NCI-H524 (cell line): ENCODE results near the gene C1orf167.

Experiments
- DNase-seq, 2 experiments: peaks; one replicate each; lab custom pipeline; 2025; lab: John Stamatoyannopoulos, UW

C1orf167 gene

DNA sequence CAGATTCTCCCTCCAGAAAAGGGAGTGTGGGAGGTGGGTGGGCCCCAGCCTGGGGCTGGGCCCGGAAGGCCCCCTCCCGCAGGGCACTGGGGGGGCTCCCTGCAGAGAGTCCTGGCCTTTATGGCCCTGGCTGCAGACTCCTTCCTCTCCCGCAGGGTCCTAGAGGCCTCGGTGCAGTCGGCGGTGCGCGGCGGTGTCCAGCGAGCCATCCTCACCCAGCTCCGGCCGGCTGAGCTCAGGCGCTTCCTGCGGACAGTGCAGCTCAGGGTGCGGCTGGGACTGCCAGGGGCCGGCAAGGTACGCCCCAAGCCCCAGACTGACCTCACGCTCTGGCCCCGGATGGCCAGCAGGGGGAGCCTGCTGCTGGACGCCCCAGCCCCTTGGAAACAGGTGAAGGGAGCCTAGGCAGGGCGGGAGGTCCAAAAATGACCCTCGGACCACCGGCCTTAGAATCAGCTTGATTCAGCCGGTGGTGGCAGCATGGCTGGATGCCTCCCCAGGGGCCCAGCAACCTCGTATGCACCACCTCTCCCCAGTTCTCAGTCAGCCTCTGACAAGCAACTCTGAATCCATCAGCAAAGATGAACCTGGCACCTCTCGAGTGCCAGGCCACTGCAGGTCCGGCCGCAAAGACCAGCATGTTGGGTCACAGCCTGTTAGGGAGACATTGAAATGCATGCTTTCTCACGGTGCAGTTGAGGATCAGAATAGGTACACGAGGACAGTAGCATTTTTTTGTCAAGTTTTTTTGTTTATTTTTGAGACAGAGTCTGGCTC is 23.2 kb downstream of the C1orf167 start:
- peak in 1 of 2 experiments; percentile 17 for DNase-seq

DNA sequence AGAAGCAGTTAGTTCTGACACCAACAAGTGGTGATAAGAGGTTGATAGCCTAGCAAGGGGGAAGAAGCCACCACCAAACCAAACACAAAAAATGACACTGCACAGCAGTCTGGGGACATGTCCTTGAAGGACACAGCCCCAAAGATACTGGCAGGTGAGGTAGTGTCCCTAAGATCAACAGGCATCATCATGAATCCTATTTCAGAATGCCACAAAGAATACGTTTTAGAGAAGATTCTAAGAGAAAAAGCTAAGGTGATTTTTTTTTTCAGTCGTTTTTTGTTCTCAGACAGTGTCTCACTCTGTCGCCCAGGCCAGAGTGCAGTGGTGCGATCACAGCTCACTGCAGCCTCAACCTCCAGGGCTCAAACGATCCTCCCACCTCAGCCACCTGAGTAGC is 24.2 kb downstream of the C1orf167 start:
- DNase-seq, result no peak

DNA sequence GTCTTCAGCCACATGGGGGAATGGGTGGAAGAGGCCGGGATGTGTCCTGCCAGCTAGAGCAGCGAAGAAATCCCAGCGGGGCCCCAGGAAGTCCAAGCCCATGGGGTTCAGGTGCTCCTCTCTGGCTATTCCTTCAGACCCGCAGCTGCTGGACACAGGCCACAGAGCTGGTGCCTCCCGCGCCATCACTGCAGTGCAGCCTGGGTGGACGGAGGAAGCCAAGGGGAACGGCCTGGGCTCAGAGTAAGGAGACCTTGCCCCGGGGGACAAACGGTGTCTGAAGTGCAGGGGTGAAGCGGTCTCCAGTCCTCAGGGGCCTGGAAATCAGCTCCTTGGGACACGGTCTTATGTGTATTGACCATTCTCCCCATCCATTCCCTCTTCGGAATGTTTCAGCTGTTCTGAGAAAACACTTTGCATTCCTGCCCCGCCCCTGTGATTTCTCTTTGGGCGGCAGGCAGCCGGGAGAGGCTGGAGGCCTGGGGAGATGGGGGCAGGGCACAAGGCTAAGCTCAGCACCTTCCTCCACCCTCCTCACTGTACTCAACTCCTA is 25.3 kb downstream of the C1orf167 start:
- DNase-seq, result no peak

DNA sequence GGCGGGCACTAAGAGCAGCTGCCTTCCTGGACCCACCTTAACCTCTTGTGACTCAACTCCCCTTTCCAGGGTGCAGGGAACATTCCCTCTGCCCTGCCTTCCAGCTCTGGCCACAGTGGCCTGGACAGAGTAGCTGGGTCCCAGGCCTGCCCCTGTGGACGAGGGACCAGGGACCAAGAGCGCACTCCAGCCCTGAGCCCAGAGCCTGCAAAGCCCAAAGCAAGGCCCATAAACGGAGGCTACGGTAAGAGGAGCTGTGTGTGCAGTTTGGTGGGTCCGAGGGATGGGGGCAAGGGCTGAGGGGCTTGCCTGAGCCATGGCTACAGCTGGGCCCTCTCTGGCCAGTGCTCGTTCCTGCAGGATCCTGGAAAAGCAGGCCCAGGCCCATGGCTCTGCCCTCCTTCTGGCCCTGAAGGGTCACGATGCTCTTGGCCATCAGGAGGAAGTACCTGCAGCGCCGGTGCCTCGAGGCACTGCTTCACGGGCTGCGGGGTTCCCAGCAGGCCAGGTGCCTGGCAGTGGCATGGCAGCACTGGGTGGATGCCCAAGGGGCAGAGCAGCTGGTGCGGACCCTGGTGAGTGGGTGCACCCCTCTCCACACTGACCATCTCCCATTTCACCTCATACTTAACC is 25.9 kb downstream of the C1orf167 start:
- DNase-seq, result no peak

DNA sequence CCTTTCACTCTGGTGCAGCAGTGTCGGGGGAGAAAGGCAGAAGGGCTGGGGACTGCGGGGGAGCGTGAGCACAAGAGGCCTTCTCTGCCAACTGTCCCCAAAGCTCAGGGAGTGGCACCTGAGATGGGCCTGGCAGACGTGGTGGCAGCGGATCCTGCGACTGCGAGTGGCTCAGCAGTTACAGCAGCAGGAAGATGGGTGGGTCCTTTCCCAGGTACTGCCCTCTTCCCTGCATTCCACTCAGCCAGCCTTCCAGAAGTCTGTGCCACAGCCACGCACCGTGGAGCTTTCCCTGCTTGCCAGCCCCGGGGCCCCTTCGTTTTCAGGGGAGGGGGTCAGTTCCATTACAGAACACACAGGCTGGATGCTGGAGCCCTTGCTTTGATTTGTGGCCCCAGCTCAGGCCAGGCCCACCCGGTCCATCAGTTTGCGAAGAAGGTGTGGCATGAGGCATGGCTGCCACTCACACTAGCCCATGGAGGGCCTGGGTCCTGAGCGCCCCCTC is 26.6 kb downstream of the C1orf167 start:
- DNase-seq, result no peak

DNA sequence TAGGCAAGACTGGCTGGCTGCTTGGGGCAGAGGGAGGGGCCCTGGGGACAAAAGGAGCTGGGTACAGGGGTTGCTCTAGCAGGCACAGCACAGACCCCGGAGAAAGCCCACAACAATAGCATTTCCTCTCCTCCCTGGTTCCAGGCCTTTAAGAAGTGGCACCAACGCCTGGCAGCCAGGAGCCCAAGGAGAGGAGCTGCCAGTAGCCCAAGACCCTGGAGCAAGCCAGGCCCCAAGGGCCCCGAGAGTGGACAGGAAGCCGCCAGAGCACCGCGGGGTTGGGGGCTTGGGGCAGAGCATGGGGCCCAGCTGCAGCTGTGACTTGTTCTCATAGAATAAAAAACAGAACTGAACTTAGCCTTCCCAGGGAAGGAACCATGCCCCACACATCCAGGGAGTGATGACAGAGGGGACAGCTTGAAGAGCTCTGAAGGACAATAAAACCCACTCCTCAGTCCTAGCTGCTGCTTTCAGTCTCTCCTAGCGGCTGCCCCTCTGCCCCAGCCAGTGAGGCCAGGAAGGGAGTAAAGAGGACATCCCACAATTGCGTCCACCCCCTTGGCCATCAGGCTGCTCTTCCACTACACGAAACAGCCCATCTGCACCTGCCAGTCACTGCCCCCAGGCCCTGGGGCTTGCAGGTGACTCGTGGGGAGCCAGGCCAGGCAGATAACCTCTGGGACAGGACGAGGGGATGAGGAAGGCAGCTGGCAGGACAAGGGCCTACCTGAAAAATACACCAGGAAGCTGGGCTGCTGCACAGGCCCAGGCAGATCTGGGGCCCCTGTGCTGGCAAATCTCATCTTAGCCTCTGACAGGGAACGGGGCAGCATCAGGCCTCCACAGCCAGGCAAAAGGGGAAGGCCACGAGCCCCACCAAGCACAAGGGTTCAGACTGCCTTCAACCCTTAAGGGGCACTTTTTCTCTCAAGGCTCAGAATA is 27.4 kb downstream of the C1orf167 start:
- DNase-seq, result no peak

DNA sequence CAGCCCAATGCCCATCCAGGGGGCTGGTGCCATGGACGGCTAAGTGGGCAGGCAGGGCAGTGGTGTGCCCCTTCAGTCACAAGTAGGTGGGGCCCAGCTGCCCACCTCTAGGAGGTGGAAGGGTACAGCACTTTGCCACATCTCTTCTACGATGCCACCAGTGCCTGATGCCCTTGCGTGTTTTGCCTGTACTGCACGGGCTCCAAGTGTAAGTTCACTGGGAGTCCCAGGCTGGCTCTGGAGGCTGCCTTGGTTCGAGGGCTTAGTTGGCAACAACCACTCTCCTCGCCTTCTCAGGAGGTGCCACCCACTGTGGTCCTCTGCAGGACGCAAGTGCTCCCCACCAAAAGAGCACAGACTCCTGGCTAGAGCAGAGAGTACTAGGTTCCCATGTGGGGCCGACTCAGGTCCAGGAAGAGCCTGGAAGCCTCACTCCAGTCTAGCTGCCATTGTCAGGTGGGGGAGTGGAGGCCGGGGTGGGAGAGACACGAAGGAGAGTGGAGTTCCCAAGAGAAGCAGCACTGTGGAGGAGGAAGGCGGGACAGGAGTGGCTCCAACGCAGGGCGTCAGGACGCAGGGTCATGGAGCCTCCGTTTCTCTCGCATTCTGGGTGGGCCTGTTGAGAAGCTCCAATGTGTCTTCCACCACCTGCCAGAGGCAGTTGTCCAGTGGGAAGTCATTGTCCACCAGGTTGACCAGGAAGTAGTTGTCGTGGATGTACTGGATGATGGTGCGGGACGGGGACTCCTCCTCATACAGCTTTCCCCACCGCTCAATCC is 28.3 kb downstream of the C1orf167 start:
- no peak for DNase-seq

DNA sequence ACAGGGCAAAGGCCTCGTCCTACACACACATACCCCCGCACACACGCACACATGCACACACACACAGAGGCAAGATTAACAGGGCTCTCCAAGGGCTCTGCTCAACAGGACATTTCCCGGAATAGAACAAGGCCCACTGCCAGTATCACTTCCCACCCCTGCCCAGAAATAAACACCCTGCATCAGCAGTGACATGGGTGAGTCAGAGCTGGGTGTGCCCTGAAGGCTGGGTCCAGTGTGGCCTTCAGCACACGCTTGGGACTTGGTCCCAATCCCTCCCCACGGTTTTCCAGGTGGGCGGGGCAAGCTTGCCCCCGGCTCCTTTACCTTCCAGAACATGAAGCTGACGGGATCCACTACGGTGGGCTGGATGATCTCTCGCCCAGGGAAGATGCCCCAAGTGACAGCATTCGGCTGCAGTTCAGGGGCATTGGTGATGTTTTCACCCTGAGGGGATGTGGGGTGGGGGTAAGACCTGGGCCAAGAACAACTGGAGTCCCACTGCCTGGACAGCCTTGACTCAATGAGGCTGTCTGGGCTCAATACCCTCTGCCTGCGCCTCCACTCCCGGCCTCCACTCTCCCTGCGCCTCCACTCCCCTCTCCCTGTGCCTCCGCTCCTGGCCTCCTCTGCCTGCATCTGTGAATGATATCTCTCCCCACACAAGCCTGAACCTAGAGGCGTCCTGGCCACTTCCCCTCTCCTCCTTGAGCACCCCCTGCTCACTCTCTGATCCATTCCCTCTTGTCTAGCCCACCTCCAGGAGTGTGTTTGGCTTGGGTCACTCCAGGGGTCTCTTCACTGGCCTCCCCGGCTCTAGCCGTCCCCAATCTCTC is 29.1 kb downstream of the C1orf167 start:
- no peak for DNase-seq

DNA sequence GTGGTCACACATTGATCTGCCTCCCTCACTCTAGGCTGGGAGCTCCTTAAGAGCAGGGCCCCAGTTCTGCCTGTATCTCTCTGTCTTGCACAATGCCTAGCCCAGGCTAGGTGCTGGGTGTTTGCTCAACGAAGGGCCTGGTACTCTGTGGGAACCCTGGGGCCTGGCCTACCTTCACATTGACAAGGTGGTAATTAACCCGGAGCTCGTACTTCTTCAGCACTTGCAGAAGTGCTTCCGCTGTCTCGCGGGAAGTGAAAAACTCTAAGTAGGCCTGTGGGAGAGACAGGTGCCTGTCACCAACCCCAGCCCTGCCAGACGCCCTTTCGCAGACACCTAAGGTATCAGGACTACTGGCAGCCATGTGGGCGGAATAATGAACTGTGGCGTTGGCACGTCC is 30.1 kb downstream of the C1orf167 start:
- no peak for DNase-seq

DNA sequence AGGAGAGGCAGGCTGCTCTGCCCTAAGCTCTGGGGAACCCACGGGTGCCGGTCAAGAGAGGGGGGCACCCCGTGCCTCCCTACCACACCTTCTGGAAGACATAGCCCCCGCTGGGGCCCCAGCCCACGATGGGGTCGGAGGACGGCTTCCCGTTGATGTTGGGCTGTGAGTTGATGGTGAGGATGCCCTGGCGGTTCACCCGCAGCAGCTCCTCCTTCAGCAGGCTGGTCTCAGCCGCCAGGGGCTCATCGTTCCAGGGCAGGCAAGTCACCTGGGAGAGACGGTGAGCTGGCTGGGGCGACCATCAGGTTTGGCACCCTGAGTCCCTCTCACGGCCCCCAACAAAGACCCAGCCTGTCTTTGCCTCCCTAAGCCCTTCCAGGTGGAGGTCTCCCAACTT is 31.8 kb downstream of the C1orf167 start:
- DNase-seq, result no peak

DNA sequence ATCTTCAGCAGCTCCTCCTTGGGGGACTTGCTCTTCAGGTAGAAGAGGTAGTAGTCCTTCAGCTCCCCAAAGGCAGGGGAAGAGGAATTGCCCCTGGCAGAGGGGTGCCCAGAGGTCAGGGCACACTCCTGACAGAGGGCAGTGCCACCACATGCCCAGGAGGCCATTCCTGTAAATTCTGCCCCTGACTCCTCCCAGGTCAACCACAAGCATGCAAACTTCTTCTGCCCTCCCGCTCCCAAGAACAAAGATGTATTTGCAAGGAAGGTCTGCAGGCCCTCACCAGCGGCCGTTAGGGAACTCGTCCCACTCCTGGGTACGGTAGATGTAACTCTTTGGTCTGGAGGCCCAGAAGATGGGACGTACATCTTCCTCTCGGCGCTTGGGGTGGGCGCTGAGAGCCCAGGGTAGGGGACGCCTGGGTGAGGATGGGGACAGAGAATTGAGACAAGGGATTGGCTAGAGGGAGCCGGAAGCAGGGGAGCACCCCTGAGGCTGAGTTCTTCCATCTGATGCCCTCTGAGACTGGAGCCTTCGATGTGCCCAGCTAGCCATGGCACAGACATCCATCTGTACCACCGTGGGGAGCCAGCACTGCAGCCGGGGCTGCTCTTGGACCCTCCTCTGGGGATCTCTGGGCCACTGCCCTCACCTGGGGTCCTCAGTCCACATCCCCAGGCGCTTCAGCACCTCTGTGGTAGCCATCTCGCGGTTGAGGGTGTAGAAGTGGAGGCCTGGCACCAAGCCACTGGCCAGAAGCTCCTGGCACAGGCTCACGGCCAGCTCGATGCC is 32.6 kb downstream of the C1orf167 start:
- no peak for DNase-seq

DNA sequence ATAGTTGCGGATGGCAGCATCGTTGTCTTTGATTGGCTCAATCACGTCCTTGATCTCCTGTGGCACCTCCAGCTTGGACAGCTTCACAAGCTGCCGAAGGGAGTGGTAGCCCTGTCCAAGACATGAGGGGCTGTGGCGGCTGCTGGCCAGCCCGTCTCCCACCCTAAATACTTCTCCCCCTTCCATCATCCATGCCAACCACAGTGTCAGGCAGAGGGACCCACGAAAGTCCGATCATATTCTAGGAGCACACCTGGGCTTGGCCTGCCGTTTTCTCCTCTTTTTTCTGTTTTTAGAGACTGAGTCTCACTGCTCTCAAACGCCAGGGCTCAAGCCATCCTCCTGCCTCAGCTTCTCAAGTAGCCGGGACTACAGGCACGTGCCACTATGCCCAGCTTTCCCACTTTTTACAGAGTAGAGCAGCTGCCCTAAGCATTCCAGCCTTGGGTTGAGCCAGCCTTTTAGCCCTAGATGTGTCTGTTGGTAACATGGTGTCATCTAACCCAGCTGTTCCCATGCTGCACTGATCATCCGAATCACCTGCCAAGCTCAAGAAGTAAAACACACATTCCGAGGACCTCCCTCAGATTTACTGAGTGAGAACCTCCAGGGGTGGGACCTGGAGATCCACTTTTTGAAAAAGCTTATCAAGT is 33.4 kb downstream of the C1orf167 start:
- no peak for DNase-seq

DNA sequence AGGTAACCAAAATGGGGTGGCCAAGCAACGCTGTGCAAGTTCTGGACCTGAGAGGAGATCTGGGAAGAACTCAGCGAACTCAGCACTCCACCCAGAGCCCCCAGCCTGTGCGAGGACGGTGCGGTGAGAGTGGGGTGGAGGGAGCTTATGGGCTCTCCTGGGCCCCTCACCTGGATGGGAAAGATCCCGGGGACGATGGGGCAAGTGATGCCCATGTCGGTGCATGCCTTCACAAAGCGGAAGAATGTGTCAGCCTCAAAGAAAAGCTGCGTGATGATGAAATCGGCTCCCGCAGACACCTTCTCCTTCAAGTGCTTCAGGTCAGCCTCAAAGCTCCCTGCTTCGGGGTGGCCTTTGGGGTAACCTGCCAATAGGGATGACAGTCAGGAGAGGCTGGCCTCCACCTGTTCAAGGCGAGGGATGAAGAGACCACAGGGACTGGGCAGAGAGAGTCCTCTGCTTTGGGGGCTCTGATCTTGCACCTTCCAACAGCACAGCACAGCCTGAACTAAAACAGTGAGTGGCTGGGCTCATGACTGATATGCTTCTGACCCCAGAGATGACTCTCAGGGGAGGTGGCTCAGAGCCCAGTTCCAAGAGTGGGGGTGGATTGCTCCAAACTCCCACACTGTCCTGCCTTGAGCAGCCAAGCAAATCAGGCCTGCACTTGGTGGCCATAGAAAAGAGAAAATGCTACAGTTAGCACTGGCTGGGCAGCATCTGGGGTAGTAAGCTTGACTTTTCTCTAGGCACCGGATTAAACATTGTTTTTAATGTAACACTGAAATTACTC is 34.2 kb downstream of the C1orf167 start:
- no peak for DNase-seq

DNA sequence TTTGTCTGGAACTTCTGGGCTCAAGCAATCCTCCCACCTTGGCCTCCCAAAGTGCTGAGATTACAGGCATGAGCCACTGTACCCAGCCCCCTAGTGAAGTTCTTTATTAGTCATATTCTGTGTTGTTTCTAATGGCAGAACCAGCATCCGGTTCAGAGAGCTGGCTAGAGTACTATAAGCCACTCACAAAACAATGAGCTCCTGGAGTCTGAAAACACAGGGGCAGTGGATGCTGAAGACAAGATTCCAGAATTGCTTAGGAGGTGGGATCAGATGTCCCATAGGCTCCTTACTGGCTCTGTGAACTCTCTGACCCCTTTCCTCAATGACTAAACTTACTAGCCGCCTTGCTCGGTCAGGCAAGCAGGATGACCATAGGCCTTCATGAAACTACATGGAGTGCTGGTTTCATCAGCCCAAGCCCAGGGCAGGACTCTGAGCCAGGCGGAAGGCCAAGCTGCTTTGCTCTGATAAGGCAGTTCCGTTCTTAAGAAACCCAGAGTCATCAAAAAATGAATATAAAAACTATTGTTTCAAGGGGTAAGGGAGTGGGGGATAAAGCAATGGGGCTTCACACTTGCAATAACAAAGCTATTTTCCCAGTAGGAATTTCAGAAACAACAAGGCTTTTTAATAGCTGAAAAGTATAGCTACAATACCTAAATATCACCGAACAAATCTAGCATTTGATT is 35.7 kb downstream of the C1orf167 start:
- no peak for DNase-seq

DNA sequence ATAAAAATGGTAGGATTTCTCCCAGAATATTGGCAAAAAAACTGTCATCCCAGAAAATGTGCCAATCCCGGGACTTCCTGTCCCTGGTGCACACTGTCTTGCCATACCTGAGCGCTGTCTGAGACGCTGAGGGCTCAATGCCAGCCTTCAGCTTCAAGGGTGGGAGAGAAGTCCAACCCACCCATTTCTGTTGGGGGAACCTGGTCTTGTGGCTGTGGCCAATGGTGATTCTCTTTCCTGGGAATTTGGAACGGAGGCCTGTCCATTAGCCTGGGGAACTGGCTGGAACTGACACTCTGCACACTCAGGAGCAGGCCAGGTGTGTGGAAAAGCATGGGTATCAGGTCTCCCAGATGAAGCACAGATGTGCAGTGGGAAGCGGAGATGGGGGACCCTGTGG is 37.1 kb downstream of the C1orf167 start:
- no peak for DNase-seq

DNA sequence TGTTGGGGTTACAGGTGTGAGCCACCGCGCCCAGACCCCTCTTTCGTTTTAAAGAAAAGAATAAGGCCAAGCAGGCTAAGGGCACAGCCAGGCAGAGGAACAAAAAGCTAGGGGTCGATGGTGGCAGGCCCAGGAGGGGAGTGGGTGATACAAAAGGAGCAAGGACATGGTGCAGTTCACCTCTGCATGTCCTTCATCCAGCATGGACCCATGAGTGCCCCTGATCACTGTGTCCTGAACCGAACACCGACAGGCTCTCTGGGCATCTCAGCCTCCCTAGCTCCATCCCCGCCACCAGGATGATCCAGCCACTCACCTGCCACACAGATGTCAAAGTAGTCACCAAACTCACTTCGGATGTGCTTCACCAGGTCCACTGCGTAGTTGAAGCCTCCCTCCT is 37.9 kb downstream of the C1orf167 start:
- no peak for DNase-seq

DNA sequence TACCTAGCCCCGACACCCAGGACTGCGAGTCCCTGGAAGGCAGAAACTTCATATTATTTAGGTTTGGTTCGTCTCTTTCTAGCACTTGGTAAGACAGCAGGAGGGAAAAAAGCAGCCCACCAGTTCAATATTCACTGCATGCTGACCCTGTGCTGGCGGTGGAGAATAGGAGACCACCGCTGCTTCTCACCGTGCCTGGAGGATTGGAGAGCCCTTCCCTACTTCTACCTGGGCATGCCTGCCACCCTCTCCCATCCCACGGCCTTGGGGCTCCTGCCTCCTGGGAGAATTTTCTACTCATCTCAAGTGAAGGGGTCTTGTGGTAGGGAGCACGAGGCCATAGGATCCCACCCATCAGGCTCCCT is 38.4 kb downstream of the C1orf167 start:
- DNase-seq, result no peak
